GM13976 (cell line): ENCODE data around the gene PRAMEF18.
"Not testable (repeated sequence)": the region's sequence is repeated elsewhere in the genome, so short reads cannot be mapped to it uniquely, and the experiment has no call there.

Source experiments
- DNase-seq: peaks from one replicate; pipeline ENCODE4 v3.0.0; 2012; ENCODE audit warnings: low spot score
- CTCF ChIP-seq: IDR thresholded peaks from 2 replicates; pipeline ENCODE4 v1.5.1; 2012; ENCODE audit warnings: borderline replicate concordance, mild to moderate bottlenecking; ENCODE audit not compliant: insufficient read depth; ENCODE audit errors: extremely low read depth, missing control alignments, control extremely low read depth
- in situ Hi-C: fragments of 300-500 bp; cut with MboI; formaldehyde crosslinking; loops from one replicate; pipeline ENCODE4 v1.12.0; 2022; ENCODE audit warnings: low sequenced_read_pairs, mixed read lengths, inconsistent platforms; ENCODE audit not compliant: unreplicated experiment

PRAMEF18 gene

GRCh38 chr1:13228343-13228781, 2.4 kb upstream of the PRAMEF18 start:
- TF ChIP-seq CTCF = peak; percentile 64
- in situ Hi-C loops = loop anchor here (25.0 kb wide), 1 partner anchor 441 kb away; the partner anchor contains the start of gene PRAMEF1
- DNase-seq = no peak

- in situ Hi-C loops = loop anchor here (25.0 kb wide), 1 partner anchor 440 kb away; the partner anchor contains the start of gene PRAMEF1
- DNase-seq = not testable (repeated sequence)
Measured at GRCh38 chr1:13227271-13228055, 1.5 kb upstream of the PRAMEF18 start.

GRCh38 chr1:13224480-13225060, 1.4 kb downstream of the PRAMEF18 start:
- in situ Hi-C loops = loop anchor here (25.0 kb wide), 1 partner anchor 437 kb away; the partner anchor contains the start of gene PRAMEF1
- no peak for TF ChIP-seq CTCF
- no peak for DNase-seq

GRCh38 chr1:13222788-13223187, 3.2 kb downstream of the PRAMEF18 start:
- in situ Hi-C loops, DNase-seq: not testable (repeated sequence)

- in situ Hi-C loops = not testable (repeated sequence)
Measured at GRCh38 chr1:13219203-13219602, 6.8 kb downstream of the PRAMEF18 start.

GRCh38 chr1:13216619-13217018, 9.3 kb downstream of the PRAMEF18 start:
- in situ Hi-C loops, DNase-seq: not testable (repeated sequence)

More at GRCh38 chr1:13219203-13219602, 6.8 kb downstream of the PRAMEF18 start:
- DNase-seq = not testable (repeated sequence)

- DNase-seq, in situ Hi-C loops: not testable (repeated sequence)
Measured at GRCh38 chr1:13208712-13209111, 17.2 kb downstream of the PRAMEF18 start.

GRCh38 chr1:13201309-13201708, 24.6 kb downstream of the PRAMEF18 start, which contains the start of gene PRAMEF13:
TSS of gene PRAMEF13 (minus strand) at chr1:13201409. CDS start at chr1:13199589, 1,820 bp downstream.
- DNase-seq, in situ Hi-C loops: not testable (repeated sequence)
